GM23338 (cell line): Measurements from ENCODE around the gene HIP1.

Experiments
- POLR2AphosphoS5 ChIP-seq: IDR thresholded peaks from 2 replicates; pipeline ENCODE4 v1.6.1; 2016; ENCODE audit warnings: antibody characterized with exemption, low read depth
- ZNF114 ChIP-seq: fragments of 250-450 bp; sonication (Bioruptor Pico); IDR thresholded peaks from 2 replicates; pipeline ENCODE4 v1.5.0; 2020; ENCODE audit warnings: mild to moderate bottlenecking, moderate library complexity
- TF ChIP-seq, protein P1 (sequence below), 2 experiments: fragments of 200-600 bp in 1 of 2; sonication (generic) in 1 of 2; conservative IDR thresholded peaks; 2 replicates each; pipeline versions ENCODE4 v1.5.1 to v1.6.1; 2016 to 2017; ENCODE audit warnings: antibody characterized with exemption in 2 of 2, low read depth in 2 of 2, mild to moderate bottlenecking in 2 of 2, moderate library complexity in 1 of 2
- TF ChIP-seq, protein P2 (sequence below): IDR thresholded peaks from one replicate; pipeline ENCODE4 v1.6.1; 2018; ENCODE audit warnings: antibody characterized with exemption; ENCODE audit not compliant: unreplicated experiment

DNA sequence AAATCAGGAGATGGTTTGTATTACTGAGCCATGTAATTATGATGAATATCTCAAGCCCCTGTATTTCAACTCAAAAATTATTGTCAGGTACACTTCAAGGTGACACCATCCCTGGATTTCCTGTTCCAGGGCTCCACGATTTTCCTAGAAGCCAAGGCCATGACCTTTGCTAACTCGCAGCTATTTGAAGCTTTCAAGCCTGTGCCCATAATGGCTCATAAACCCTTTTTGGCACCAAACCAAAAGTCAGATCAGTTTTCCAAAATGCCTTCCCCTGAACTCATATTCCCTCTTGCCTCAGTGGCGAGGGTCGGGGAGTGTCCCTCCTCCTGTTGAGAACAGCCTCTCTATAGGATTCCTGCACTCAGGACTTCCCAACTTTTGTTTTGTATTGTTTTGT is 70.8 kb downstream of the HIP1 start:
- TF ChIP-seq, protein P1, sequence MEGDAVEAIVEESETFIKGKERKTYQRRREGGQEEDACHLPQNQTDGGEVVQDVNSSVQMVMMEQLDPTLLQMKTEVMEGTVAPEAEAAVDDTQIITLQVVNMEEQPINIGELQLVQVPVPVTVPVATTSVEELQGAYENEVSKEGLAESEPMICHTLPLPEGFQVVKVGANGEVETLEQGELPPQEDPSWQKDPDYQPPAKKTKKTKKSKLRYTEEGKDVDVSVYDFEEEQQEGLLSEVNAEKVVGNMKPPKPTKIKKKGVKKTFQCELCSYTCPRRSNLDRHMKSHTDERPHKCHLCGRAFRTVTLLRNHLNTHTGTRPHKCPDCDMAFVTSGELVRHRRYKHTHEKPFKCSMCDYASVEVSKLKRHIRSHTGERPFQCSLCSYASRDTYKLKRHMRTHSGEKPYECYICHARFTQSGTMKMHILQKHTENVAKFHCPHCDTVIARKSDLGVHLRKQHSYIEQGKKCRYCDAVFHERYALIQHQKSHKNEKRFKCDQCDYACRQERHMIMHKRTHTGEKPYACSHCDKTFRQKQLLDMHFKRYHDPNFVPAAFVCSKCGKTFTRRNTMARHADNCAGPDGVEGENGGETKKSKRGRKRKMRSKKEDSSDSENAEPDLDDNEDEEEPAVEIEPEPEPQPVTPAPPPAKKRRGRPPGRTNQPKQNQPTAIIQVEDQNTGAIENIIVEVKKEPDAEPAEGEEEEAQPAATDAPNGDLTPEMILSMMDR (conservative IDR thresholded peaks at IDR 0.05; ENCODE audit: low read depth in 2 of 2) = no peak
- TF ChIP-seq ZNF114 (no peak), POLR2AphosphoS5 (no peak)
- TF ChIP-seq, protein P2, sequence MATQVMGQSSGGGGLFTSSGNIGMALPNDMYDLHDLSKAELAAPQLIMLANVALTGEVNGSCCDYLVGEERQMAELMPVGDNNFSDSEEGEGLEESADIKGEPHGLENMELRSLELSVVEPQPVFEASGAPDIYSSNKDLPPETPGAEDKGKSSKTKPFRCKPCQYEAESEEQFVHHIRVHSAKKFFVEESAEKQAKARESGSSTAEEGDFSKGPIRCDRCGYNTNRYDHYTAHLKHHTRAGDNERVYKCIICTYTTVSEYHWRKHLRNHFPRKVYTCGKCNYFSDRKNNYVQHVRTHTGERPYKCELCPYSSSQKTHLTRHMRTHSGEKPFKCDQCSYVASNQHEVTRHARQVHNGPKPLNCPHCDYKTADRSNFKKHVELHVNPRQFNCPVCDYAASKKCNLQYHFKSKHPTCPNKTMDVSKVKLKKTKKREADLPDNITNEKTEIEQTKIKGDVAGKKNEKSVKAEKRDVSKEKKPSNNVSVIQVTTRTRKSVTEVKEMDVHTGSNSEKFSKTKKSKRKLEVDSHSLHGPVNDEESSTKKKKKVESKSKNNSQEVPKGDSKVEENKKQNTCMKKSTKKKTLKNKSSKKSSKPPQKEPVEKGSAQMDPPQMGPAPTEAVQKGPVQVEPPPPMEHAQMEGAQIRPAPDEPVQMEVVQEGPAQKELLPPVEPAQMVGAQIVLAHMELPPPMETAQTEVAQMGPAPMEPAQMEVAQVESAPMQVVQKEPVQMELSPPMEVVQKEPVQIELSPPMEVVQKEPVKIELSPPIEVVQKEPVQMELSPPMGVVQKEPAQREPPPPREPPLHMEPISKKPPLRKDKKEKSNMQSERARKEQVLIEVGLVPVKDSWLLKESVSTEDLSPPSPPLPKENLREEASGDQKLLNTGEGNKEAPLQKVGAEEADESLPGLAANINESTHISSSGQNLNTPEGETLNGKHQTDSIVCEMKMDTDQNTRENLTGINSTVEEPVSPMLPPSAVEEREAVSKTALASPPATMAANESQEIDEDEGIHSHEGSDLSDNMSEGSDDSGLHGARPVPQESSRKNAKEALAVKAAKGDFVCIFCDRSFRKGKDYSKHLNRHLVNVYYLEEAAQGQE = no peak
